ENCODE measurements around the gene PI4K2A.

Gene PI4K2A

GRCh38 chr10:97599272-97599619 lies 41.2 kb upstream of the PI4K2A start:
- H3K4me3 ChIP-seq (ENCODE audit: low read depth, low read length) = no peak overlapping the region
- TF ChIP-seq CTCF (IDR thresholded peaks at IDR 0.05; ENCODE audit: low read depth, low read length) = no peak

GRCh38 chr10:97600616-97601015 lies 39.9 kb upstream of the PI4K2A start:
- no peak overlapping the region for H3K4me3 ChIP-seq (ENCODE audit: low read depth, low read length)
- no peak for TF ChIP-seq CTCF (IDR thresholded peaks at IDR 0.05; ENCODE audit: low read depth, low read length)

- H3K4me3 ChIP-seq (ENCODE audit: low read depth, low read length) = no peak overlapping the region
- no peak for TF ChIP-seq CTCF (IDR thresholded peaks at IDR 0.05; ENCODE audit: low read depth, low read length)
Measured at GRCh38 chr10:97601268-97602215, 38.9 kb upstream of the PI4K2A start.

- TF ChIP-seq CTCF (IDR thresholded peaks at IDR 0.05; ENCODE audit: low read depth, low read length) = no peak
- H3K4me3 ChIP-seq (ENCODE audit: low read depth, low read length) = no peak overlapping the region
Measured at GRCh38 chr10:97607095-97607636, 33.3 kb upstream of the PI4K2A start.

- H3K4me3 ChIP-seq (ENCODE audit: low read depth, low read length) = no peak overlapping the region
- TF ChIP-seq CTCF (IDR thresholded peaks at IDR 0.05; ENCODE audit: low read depth, low read length) = no peak
Measured at GRCh38 chr10:97608991-97609561, 31.4 kb upstream of the PI4K2A start.

GRCh38 chr10:97611473-97611872 lies 29.0 kb upstream of the PI4K2A start:
- H3K4me3 ChIP-seq (ENCODE audit: low read depth, low read length) = no peak overlapping the region
- TF ChIP-seq CTCF (IDR thresholded peaks at IDR 0.05; ENCODE audit: low read depth, low read length) = no peak

GRCh38 chr10:97612386-97612785 lies 28.1 kb upstream of the PI4K2A start:
- 0 out of 2 replicates have a peak, but pooled peaks have one; percentile 6 for TF ChIP-seq CTCF (IDR thresholded peaks at IDR 0.05; ENCODE audit: low read depth, low read length)

More at GRCh38 chr10:97612386-97612785, 28.1 kb upstream of the PI4K2A start:
- H3K4me3 ChIP-seq (ENCODE audit: low read depth, low read length) = no peak overlapping the region
